ENCODE results near the gene YBX2.
A peak's percentile ranks its signal among the peaks of the same experiment; 100 is the strongest.

Gene YBX2

DNA sequence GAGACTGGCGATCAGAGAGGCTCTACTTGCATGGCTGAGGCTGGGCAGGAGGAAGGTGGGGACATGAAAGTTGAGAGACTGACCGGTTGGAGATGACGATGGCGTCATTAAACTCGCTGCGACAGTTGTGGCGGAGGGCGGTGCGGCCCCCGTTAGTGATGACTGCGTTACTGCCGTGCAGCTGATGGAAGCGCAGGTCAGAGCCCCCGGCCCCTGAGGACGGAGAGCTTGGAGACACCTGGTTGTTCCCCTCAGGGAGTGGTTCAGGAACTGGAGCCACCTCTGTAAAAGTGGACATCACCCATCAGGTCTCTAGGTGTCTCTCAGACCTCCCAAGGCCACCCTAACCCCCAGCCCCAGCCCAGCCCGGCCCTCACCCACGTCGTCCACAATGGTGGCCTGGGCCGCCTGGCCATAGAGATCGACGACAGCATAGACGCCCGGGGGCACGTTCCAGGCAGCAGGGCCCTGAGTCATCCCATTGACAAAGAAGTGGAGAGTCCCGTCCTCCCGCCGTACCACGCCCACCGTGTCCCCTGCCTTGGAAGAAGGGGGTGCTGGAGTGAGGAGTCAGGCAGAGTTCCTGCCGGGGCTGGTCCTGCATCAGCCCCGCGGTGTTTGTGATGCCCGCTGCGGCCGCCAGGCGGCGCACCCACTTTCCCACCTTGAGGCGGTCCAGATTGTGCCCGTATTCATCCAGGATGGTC, 29.4 kb upstream of the YBX2 start:
- no peak for DNase-seq (ENCODE audit: low read depth, low spot score)

GRCh38 chr17:7322520-7323194, 28.2 kb upstream of the YBX2 start:
- DNase-seq (ENCODE audit: low read depth, low spot score): no peak

DNA sequence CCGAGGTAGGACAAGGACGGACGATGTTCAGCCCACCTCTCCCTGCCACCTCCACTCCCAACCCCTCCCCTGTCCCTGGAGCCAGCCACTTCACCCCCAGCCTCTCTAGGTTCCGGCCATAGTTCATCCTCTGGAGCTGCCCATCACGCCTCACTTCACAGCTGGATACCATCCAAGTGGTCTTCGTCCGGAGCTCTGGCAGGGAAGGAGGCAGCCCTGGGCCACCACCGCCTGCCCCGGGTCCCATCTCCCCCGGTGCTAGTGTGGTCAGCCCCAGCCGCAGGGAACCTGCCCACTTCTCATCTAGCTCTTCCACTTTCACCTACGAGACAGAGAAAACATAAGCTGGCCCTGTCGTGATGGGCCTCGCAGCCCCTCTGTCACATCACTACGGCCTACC, 27.0 kb upstream of the YBX2 start:
- DNase-seq (ENCODE audit: low read depth, low spot score): no peak

DNA sequence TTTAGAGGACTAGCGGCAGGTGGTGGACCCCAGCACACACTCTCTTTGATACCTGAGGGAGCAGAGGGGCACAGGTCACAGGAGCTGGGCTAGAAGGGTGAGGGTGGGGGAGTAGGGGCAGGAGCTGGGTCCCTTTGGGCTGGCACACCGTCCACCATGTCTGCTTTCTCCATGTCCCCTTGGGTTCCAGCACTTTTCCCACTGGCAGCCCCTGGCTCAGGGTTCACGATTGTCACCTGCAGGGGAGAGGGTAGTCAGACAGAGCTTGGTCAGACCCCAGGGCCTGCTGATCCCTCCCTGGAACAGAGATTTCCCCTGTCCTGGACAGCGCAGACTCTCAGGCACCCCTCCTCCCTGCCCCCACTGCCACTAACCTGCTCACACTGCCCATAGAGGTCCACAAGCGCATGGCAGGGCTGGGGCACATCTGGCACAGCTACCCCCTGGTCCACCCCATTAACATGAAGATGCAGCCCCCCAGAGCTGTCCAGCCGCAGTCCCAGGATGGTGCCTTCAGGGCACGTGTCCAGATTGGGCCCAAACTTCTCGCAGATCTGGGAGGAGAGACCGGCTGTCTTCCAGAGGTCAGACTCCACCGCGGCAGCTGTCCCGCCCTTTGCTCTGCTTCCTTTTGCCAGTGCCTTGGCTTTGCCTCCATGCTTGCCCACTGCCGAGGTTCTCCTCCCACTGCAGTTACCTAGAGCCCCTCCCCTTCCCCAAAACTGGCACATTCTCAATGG, 23.9 kb upstream of the YBX2 start:
- DNase-seq (ENCODE audit: low read depth, low spot score): no peak

DNA sequence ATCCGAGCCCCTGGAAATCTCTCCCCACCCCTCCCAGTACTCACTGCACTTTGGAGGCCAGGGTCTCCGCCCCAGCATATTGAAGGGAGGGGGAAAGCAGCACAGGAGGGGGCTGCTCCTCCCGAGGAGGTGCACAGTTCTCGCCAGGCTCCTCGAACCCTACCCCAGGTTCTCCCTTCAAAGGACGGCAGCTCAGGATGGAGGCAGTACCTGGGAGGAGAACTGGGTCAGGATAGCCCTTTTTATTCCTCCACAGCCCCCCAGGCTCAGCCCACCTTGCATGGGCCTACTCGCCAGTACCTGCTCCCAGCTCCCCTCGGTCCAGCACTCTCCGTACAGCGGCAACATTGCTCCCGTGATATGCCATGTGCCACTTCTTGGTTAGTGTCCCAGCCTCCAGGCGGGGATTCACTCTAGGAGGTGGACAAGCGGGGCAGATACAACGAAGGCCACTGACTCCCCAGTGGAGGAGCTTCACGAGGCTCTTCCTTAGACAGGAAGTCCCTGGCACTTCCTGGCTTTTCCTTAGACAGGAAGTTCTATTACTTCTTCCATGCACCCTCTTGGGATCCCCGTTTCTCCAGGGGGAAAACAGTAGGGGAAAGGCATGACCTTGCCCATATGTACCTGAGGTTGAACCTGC, 22.8 kb upstream of the YBX2 start:
- DNase-seq (ENCODE audit: low read depth, low spot score): no peak

DNA sequence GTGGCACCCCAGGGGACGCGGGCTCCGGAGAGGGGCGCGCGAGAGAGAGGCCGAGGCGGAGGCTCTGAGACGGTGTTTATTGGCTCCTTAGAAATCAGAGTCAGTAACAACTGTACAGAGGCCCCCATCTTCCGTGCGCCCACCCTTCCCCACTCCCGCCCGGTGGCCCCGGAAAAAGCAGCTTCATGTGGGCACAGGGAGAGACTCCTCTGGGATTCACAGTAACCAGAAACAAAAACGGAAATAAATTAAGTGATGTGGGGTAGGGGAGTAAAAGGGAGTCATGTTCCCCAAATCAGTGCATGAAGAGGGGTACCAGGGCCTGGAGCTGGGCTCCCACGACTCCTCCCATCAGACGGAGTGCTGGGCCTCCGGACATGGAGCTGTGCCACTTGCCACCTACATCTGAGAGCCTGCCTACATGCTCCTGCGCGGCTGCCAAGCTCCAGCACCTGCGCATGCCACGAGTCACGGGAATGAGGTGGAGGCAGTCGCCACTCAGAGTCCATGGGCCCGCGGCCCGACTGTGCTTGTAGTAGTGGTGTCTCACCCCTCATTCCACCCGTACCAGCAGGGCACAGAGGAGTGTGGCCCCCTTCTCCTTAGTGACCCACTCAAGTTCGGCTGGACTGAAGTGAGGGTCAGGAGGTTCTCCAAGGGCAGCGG, 21.3 kb upstream of the YBX2 start:
- DNase-seq (ENCODE audit: low read depth, low spot score): no peak

GRCh38 chr17:7314719-7315569, 20.5 kb upstream of the YBX2 start, which contains the start of gene GPS2:
TSS of gene GPS2 (minus strand) at chr17:7315360. CDS start at chr17:7315052, 308 bp downstream.
- DNase-seq (ENCODE audit: low read depth, low spot score): no peak

DNA sequence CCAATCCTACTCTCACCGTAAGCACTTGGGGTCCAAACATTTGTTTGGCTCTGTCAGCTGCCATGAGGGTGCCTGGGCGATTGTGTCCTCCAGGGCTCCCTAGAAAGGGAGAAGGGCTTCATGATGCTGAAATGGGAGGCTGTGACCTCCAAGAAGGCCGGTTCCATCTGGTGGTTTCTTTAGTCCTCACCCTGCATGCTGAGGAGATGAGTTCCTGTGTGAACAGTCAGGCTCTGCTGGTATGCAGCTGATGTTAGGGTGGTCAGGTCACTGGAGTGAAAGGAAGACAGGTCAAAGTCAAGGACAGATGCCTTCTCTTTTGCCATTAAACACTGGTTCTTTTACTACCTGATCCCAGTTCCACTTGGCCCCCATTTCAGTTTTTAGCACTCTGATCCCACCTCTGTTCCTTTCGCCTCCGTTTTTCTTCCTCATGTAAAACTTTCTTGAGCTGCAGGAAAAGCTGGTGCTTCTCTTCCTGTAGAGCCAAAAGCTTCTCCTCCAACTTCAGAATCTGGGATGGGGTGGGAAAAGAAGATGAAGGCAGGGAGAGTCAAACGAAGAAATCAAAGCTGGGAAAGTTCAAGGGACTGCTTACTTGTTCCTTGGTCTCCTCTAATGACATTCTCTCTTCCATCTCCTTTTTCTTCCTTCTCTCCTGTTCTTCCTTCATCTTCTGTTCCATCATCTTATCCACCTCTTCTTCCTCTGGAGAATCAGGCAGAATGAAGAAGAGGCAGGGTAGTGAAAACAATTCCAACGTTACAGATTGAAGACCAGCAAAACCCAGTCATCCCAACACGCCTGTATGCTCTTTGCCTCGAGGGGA, 19.7 kb upstream of the YBX2 start:
- DNase-seq (ENCODE audit: low read depth, low spot score): no peak

- DNase-seq (ENCODE audit: low read depth, low spot score): no peak
Measured at GRCh38 chr17:7313088-7313889, 18.9 kb upstream of the YBX2 start.

DNA sequence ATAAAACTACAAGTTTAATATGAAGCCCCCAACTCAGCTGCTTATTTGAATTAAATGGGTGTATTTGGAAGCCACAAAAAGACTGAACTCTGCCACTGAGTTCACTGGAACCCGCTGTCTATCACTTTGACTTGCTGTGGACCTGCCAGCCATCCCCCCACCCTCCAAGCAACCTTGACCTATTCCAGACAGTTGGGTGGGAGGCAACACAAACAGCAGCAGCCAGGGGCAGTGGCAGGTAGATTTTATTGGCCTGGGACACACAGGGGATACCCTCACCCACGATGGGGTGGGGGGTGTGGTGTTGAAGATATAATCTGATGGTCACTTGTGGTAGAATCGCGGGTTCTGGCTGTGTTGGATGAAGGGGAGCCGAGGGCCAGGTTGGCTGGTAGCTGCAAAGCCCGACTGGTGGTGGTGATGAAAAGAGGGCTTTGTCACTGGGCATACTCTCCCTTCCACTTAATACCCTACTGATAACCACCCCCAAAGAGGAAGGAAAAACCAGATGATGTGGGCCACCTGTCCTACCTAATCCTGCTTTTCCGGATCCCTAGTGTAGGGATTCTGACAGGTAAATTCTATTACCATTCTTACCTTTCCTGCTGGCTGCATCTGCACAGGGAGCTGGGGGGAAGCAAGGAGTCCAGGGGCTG, 18.1 kb upstream of the YBX2 start:
- DNase-seq (ENCODE audit: low read depth, low spot score): no peak

- DNase-seq (ENCODE audit: low read depth, low spot score): no peak
Measured at GRCh38 chr17:7311110-7311705, 16.8 kb upstream of the YBX2 start.

DNA sequence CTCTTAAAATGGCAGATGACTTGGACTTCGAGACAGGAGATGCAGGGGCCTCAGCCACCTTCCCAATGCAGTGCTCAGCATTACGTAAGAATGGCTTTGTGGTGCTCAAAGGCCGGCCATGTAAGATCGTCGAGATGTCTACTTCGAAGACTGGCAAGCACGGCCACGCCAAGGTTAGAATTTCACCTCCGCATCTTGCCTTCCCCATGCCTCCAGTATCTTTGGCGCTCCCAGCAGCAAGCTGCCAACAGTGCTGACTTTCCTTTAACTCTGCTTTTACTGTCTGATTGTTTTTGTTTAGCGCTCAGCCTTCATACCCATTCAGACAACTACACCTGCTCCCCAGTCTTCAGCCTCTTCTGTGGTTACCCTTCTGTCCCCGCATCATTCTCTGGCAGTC, 15.2 kb upstream of the YBX2 start:
- DNase-seq (ENCODE audit: low read depth, low spot score): no peak

- no peak for DNase-seq (ENCODE audit: low read depth, low spot score)
Measured at GRCh38 chr17:7308625-7309433, 14.4 kb upstream of the YBX2 start.

DNA sequence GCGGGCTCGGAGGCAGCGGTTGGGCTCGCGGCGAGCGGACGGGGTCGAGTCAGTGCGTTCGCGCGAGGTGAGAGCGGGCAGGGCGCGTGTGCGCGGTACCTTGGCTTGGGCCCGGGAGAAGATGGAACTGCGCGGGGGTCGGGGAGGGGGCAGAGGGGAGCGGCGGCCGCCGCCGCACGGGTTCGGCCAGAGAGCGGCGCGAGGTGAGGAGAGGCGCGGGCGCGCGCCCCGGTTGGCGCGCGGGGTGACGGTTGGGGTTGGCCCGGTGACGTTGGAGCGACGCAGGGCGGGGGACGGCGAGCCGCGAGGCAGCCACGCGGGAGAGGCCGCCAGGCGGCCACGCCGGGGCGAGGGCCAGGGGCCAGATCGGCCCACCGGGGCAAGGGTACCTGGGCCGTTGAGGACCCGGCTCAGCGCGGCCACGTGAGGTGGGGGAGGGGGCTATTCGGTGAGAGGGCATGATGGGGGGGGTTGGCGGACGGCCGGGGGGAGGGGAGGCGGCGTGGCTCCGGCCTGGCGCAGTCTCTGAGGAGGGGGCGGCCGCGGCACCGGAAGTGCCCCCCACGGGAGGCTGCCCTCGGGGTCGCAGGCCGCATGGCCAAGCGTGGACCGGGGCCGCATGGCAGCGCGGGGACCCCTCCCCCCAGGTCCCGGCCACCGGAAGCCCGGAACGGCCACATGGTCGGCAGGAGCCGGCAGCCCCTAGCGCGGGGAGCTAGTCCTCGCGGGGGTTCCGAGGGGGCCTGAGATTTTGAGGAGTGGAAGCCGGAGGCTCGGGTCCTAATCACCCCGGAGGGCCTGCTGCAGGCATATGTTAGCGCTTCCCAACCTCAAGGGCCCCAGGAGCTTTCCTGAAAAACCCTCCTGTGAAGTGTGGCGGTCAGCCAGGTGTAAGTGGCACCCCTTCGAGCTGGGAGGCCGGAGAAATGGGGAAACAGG, 13.5 kb upstream of the YBX2 start:
- DNase-seq (ENCODE audit: low read depth, low spot score): no peak

DNA sequence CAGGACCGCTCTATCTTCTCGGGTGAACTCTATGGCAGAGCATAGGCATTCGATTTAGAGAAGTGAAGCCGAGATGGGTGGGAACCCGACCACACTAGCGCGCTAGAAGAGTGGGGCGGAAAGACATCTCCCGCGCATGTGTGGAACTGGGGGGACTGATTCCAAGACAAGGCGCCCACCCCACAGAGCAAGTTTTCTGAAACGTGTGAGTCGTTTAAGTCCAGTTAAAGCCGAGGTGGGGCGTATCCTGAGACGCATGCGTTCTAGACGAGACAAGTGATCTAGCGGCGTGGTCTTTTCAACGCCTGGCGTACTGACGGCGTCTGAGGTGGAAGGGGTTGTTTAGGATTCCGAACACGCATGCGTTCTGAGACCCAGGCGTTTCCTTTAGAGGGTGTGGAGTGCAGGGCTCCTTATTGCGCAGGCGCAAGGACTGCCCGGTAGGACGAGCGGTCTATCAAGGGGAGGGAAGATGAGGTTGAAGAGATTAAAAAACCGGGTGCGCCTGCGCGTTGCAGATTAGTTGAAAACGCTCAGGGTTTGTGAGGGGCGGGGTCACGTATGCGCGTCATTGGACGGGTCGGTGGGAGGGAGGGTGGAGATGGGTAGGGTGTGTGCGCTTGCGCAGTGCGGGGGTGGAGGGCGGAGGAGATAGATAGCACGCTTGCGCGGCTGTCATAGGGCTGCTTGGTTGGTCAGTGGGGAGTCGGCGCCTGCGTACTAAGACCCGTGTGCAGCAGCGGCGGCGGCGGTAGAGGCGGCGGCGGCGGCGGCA, 12.7 kb upstream of the YBX2 start, which contains the start of gene EIF5A:
EIF5A (plus strand) TSS at position 718 of the 775 bp plus-strand sequence. CDS start 2,008 bp downstream, outside the sequence.
- peak; percentile 100 for DNase-seq (ENCODE audit: low read depth, low spot score)
